ENCODE results near the gene PEX12. TPM values are rescaled to one million over a fixed set of nuclear protein-coding genes. Genes with fewer than 3 reads are reported as not detected.

PEX12 gene
- total RNA-seq, 1 experiment from 2014 or later: 5.2 TPM

DNA sequence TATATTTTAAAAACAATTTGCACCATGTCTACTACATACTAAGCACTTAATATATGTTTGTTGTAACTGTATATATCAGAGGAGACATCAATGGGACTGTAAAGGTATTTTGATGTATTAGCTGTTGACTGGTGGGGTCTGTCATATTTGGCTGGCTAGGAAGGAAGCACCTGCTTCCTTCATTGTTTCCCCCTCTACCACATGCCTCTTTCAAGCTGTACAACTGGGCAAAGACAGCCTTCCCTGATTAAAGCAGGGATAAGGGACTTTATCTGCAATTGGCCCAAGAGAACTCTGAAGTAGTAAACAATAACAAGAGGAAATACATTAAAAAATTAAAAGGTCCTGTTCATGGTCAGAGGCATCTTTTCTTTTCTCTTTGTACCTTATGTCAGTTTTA lies 35.4 kb downstream of the PEX12 start (continued):
- TF ChIP-seq, protein P1, sequence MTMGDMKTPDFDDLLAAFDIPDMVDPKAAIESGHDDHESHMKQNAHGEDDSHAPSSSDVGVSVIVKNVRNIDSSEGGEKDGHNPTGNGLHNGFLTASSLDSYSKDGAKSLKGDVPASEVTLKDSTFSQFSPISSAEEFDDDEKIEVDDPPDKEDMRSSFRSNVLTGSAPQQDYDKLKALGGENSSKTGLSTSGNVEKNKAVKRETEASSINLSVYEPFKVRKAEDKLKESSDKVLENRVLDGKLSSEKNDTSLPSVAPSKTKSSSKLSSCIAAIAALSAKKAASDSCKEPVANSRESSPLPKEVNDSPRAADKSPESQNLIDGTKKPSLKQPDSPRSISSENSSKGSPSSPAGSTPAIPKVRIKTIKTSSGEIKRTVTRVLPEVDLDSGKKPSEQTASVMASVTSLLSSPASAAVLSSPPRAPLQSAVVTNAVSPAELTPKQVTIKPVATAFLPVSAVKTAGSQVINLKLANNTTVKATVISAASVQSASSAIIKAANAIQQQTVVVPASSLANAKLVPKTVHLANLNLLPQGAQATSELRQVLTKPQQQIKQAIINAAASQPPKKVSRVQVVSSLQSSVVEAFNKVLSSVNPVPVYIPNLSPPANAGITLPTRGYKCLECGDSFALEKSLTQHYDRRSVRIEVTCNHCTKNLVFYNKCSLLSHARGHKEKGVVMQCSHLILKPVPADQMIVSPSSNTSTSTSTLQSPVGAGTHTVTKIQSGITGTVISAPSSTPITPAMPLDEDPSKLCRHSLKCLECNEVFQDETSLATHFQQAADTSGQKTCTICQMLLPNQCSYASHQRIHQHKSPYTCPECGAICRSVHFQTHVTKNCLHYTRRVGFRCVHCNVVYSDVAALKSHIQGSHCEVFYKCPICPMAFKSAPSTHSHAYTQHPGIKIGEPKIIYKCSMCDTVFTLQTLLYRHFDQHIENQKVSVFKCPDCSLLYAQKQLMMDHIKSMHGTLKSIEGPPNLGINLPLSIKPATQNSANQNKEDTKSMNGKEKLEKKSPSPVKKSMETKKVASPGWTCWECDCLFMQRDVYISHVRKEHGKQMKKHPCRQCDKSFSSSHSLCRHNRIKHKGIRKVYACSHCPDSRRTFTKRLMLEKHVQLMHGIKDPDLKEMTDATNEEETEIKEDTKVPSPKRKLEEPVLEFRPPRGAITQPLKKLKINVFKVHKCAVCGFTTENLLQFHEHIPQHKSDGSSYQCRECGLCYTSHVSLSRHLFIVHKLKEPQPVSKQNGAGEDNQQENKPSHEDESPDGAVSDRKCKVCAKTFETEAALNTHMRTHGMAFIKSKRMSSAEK (CRISPR knock-in tag; IDR thresholded peaks at IDR 0.05; ENCODE audit: borderline replicate concordance): no peak
- TF ChIP-seq, protein P2, sequence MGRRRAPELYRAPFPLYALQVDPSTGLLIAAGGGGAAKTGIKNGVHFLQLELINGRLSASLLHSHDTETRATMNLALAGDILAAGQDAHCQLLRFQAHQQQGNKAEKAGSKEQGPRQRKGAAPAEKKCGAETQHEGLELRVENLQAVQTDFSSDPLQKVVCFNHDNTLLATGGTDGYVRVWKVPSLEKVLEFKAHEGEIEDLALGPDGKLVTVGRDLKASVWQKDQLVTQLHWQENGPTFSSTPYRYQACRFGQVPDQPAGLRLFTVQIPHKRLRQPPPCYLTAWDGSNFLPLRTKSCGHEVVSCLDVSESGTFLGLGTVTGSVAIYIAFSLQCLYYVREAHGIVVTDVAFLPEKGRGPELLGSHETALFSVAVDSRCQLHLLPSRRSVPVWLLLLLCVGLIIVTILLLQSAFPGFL (CRISPR knock-in tag; IDR thresholded peaks at IDR 0.05; ENCODE audit: borderline replicate concordance): no peak
- TF ChIP-seq, protein P3, sequence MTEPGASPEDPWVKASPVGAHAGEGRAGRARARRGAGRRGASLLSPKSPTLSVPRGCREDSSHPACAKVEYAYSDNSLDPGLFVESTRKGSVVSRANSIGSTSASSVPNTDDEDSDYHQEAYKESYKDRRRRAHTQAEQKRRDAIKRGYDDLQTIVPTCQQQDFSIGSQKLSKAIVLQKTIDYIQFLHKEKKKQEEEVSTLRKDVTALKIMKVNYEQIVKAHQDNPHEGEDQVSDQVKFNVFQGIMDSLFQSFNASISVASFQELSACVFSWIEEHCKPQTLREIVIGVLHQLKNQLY (CRISPR knock-in tag; IDR thresholded peaks at IDR 0.05): no peak
- TF ChIP-seq, protein P4, sequence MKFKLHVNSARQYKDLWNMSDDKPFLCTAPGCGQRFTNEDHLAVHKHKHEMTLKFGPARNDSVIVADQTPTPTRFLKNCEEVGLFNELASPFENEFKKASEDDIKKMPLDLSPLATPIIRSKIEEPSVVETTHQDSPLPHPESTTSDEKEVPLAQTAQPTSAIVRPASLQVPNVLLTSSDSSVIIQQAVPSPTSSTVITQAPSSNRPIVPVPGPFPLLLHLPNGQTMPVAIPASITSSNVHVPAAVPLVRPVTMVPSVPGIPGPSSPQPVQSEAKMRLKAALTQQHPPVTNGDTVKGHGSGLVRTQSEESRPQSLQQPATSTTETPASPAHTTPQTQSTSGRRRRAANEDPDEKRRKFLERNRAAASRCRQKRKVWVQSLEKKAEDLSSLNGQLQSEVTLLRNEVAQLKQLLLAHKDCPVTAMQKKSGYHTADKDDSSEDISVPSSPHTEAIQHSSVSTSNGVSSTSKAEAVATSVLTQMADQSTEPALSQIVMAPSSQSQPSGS (CRISPR knock-in tag; IDR thresholded peaks at IDR 0.05; ENCODE audit: borderline replicate concordance, low read depth): no peak

DNA sequence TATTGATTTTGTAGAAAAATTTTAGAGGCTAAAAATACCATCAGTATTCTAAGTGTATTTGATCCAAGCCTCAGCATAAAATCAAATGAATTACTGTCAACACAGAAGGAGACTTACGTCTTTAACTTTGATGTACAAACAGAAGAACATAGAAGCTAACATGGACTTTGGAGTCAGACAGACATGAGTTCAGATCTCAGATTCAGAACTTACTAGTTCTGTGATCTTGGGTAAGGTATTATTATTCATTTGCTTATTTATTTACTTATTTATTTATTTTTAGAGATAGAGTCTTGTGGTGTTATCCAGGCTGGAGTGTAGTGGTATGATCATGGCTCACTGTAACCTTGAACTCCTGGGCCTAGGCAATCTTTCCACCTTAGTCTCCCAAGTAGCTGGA lies 36.9 kb downstream of the PEX12 start:
- Mint-ChIP-seq H3K36me3 (no peaks in the 10 kb centered on the region), H3K9me3 (no peaks in the 10 kb centered on the region), H3K27me3 (ENCODE audit: low read depth) (peaks cover 16% of the 10 kb centered on the region), H3K4me3 (no peak overlapping the region), H3K4me1 (no peaks in the 10 kb centered on the region), H3K27ac (no peak overlapping the region)
- TF ChIP-seq RELA (CRISPR knock-in tag; IDR thresholded peaks at IDR 0.05; ENCODE audit: borderline replicate concordance): no peak
- TF ChIP-seq FOXJ3 (CRISPR knock-in tag; IDR thresholded peaks at IDR 0.05; ENCODE audit: borderline replicate concordance): no peak
- no peak for TF ChIP-seq TCF7 (CRISPR knock-in tag; IDR thresholded peaks at IDR 0.05; ENCODE audit: low read depth)
- TF ChIP-seq, protein P5, sequence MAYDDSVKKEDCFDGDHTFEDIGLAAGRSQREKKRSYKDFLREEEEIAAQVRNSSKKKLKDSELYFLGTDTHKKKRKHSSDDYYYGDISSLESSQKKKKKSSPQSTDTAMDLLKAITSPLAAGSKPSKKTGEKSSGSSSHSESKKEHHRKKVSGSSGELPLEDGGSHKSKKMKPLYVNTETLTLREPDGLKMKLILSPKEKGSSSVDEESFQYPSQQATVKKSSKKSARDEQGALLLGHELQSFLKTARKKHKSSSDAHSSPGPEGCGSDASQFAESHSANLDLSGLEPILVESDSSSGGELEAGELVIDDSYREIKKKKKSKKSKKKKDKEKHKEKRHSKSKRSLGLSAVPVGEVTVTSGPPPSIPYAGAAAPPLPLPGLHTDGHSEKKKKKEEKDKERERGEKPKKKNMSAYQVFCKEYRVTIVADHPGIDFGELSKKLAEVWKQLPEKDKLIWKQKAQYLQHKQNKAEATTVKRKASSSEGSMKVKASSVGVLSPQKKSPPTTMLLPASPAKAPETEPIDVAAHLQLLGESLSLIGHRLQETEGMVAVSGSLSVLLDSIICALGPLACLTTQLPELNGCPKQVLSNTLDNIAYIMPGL (CRISPR knock-in tag; IDR thresholded peaks at IDR 0.05): no peak
- no peak for TF ChIP-seq PRRX2 (CRISPR knock-in tag; IDR thresholded peaks at IDR 0.05)
- no peak for TF ChIP-seq EMX1 (CRISPR knock-in tag; IDR thresholded peaks at IDR 0.05)
- TF ChIP-seq, protein P6, sequence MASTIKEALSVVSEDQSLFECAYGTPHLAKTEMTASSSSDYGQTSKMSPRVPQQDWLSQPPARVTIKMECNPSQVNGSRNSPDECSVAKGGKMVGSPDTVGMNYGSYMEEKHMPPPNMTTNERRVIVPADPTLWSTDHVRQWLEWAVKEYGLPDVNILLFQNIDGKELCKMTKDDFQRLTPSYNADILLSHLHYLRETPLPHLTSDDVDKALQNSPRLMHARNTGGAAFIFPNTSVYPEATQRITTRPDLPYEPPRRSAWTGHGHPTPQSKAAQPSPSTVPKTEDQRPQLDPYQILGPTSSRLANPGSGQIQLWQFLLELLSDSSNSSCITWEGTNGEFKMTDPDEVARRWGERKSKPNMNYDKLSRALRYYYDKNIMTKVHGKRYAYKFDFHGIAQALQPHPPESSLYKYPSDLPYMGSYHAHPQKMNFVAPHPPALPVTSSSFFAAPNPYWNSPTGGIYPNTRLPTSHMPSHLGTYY (CRISPR knock-in tag; IDR thresholded peaks at IDR 0.05): no peak
- TF ChIP-seq FOXP1 (CRISPR knock-in tag; IDR thresholded peaks at IDR 0.05; ENCODE audit: borderline replicate concordance): no peak
- TF ChIP-seq GTF2I (CRISPR knock-in tag; conservative IDR thresholded peaks at IDR 0.05): no peak
- no peak for TF ChIP-seq ZNF121 (CRISPR knock-in tag; IDR thresholded peaks at IDR 0.05)
- TF ChIP-seq SMAD4 (CRISPR knock-in tag; IDR thresholded peaks at IDR 0.05): no peak
- no peak for TF ChIP-seq OVOL2 (CRISPR knock-in tag; IDR thresholded peaks at IDR 0.05; ENCODE audit: borderline replicate concordance)
- no peak for TF ChIP-seq IRF2 (CRISPR knock-in tag; IDR thresholded peaks at IDR 0.05; ENCODE audit: borderline replicate concordance, low read depth)
- TF ChIP-seq, protein P7, sequence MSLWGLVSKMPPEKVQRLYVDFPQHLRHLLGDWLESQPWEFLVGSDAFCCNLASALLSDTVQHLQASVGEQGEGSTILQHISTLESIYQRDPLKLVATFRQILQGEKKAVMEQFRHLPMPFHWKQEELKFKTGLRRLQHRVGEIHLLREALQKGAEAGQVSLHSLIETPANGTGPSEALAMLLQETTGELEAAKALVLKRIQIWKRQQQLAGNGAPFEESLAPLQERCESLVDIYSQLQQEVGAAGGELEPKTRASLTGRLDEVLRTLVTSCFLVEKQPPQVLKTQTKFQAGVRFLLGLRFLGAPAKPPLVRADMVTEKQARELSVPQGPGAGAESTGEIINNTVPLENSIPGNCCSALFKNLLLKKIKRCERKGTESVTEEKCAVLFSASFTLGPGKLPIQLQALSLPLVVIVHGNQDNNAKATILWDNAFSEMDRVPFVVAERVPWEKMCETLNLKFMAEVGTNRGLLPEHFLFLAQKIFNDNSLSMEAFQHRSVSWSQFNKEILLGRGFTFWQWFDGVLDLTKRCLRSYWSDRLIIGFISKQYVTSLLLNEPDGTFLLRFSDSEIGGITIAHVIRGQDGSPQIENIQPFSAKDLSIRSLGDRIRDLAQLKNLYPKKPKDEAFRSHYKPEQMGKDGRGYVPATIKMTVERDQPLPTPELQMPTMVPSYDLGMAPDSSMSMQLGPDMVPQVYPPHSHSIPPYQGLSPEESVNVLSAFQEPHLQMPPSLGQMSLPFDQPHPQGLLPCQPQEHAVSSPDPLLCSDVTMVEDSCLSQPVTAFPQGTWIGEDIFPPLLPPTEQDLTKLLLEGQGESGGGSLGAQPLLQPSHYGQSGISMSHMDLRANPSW (CRISPR knock-in tag; conservative IDR thresholded peaks at IDR 0.05; ENCODE audit: low read depth): no peak
- TF ChIP-seq NR3C1 (CRISPR knock-in tag; conservative IDR thresholded peaks at IDR 0.05; ENCODE audit: low read depth): no peak
- TF ChIP-seq CREB1 (CRISPR knock-in tag; IDR thresholded peaks at IDR 0.05): no peak
- no peak for TF ChIP-seq JUN (CRISPR knock-in tag; IDR thresholded peaks at IDR 0.05)
- TF ChIP-seq NR2C2 (CRISPR knock-in tag; IDR thresholded peaks at IDR 0.05): no peak
- TF ChIP-seq SMAD3 (CRISPR knock-in tag; IDR thresholded peaks at IDR 0.05; ENCODE audit: borderline replicate concordance): no peak
- no peak for TF ChIP-seq NFATC4 (CRISPR knock-in tag; IDR thresholded peaks at IDR 0.05)
- DNase-seq (ENCODE audit: low spot score) (no peak), ATAC-seq (no peak)
- ChIA-PET POLR2A (no interaction called here), CTCF (no interaction called here)
